Measurements from ENCODE around the gene UGT2B7.
"Not testable (repeated sequence)": the region's sequence is repeated elsewhere in the genome, so short reads cannot be mapped to it uniquely, and the experiment has no call there.

The UGT2B7 gene

DNA sequence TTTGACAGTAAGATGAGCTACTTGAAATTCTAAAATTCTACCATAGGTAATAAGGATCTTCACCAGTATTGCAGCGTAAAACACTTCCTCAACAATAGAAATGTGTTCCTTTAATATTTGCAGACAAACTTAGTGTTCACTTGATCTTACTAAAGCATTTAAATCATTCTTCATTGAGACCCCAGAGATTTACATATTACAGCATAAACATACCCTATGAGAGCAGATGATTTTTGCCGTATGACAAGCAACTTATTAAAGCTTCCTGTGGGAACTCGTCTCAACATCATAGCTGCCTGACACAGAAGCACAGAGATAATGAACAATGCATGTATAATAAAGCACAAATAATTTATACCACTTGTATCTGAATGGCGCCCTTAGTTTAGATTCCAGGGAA is 3.6 kb downstream of the UGT2B7 start:
- WGBS (ENCODE audit: extremely low coverage, insufficient coverage, insufficient read length) = no CpG with 5 or more reads among the region's 4 CpGs
- H3K4me2 ChIP-seq (ENCODE audit: low read length) = no peak overlapping the region

DNA sequence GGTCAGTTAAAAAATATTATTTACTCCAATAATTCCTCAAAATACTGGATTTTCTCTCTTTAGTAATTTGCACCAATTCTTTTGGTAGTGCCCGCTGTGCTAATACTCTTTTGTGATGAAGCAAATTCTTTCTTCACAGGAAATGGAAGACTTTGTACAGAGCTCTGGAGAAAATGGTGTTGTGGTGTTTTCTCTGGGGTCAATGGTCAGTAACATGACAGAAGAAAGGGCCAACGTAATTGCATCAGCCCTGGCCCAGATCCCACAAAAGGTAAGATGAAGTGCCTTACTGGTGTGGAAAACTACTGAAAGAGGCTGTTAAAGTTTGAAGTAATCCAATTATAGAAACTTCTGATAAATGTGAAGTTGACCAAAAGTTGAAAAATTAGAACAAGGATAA is 6.4 kb downstream of the UGT2B7 start:
- not testable (repeated sequence) for H3K79me1 ChIP-seq (ENCODE audit: low read length); H3K23ac ChIP-seq (ENCODE audit: low read length); H2AFZ ChIP-seq (ENCODE audit: insufficient read depth, low read length, poor library complexity); H3K9me3 ChIP-seq (ENCODE audit: insufficient read depth, low read depth, low read length); H2BK120ac ChIP-seq (ENCODE audit: insufficient read depth, low read length, poor library complexity); H3K4me2 ChIP-seq (ENCODE audit: low read length); H3K4me1 ChIP-seq (ENCODE audit: control insufficient read depth in 1 of 2, insufficient read depth in 2 of 2, low read length in 2 of 2); DNase-seq; H3K27ac ChIP-seq (ENCODE audit: low read depth, low read length); H3K9ac ChIP-seq (ENCODE audit: low read length); H3K14ac ChIP-seq (ENCODE audit: low read length); H3K27me3 ChIP-seq (ENCODE audit: insufficient read depth, low read length); H2BK5ac ChIP-seq (ENCODE audit: low read depth, low read length, poor library complexity); H3K4me3 ChIP-seq (ENCODE audit: low read depth, low read length); H4K91ac ChIP-seq (ENCODE audit: low read depth, low read length); H2AK5ac ChIP-seq (ENCODE audit: low read length); H3K18ac ChIP-seq (ENCODE audit: low read length); H4K8ac ChIP-seq (ENCODE audit: low read depth, low read length); H2BK12ac ChIP-seq (ENCODE audit: low read length); H3K79me2 ChIP-seq (ENCODE audit: control insufficient read depth, insufficient read depth, low read length, poor library complexity); H3K4ac ChIP-seq (ENCODE audit: low read depth, low read length); H3K36me3 ChIP-seq (ENCODE audit: control insufficient read depth in 1 of 2, insufficient read depth in 2 of 2, low read length in 2 of 2); H4K12ac ChIP-seq (ENCODE audit: low read depth, low read length)
- no CpG with 5 or more reads among the region's 2 CpGs for WGBS (ENCODE audit: extremely low coverage, insufficient coverage, insufficient read length)

More for the DNA sequence above, 3.6 kb downstream of the UGT2B7 start:
- no peak overlapping the region for H3K4ac ChIP-seq (ENCODE audit: low read depth, low read length)
- no peak overlapping the region for H2AK5ac ChIP-seq (ENCODE audit: low read length)
- H3K79me1 ChIP-seq (ENCODE audit: low read length) = no peaks in the 10 kb centered on the region
- H3K27ac ChIP-seq (ENCODE audit: low read depth, low read length) = no peak overlapping the region
- no peak overlapping the region for H4K12ac ChIP-seq (ENCODE audit: low read depth, low read length)
- H2BK12ac ChIP-seq (ENCODE audit: low read length) = no peak overlapping the region
- H3K14ac ChIP-seq (ENCODE audit: low read length) = no peak overlapping the region
- no peaks in the 10 kb centered on the region for H3K9me3 ChIP-seq (ENCODE audit: insufficient read depth, low read depth, low read length)
- no peak overlapping the region for H3K4me3 ChIP-seq (ENCODE audit: low read depth, low read length)
- H4K8ac ChIP-seq (ENCODE audit: low read depth, low read length) = no peak overlapping the region
- H3K23ac ChIP-seq (ENCODE audit: low read length) = no peak overlapping the region
- no peaks in the 10 kb centered on the region for H3K79me2 ChIP-seq (ENCODE audit: control insufficient read depth, insufficient read depth, low read length, poor library complexity)
- H3K18ac ChIP-seq (ENCODE audit: low read length) = no peak overlapping the region
- H2BK5ac ChIP-seq (ENCODE audit: low read depth, low read length, poor library complexity) = no peak overlapping the region
- H3K36me3 ChIP-seq (ENCODE audit: control insufficient read depth in 1 of 2, insufficient read depth in 2 of 2, low read length in 2 of 2) = no peaks in the 10 kb centered on the region
- no peaks in the 10 kb centered on the region for H3K27me3 ChIP-seq (ENCODE audit: insufficient read depth, low read length)
- H3K4me1 ChIP-seq (ENCODE audit: control insufficient read depth in 1 of 2, insufficient read depth in 2 of 2, low read length in 2 of 2) = no peaks in the 10 kb centered on the region
- H2AFZ ChIP-seq (ENCODE audit: insufficient read depth, low read length, poor library complexity) = no peak overlapping the region
- no peak for DNase-seq
- H2BK120ac ChIP-seq (ENCODE audit: insufficient read depth, low read length, poor library complexity) = no peak overlapping the region
- no peak overlapping the region for H4K91ac ChIP-seq (ENCODE audit: low read depth, low read length)
- H3K9ac ChIP-seq (ENCODE audit: low read length) = no peak overlapping the region

DNA sequence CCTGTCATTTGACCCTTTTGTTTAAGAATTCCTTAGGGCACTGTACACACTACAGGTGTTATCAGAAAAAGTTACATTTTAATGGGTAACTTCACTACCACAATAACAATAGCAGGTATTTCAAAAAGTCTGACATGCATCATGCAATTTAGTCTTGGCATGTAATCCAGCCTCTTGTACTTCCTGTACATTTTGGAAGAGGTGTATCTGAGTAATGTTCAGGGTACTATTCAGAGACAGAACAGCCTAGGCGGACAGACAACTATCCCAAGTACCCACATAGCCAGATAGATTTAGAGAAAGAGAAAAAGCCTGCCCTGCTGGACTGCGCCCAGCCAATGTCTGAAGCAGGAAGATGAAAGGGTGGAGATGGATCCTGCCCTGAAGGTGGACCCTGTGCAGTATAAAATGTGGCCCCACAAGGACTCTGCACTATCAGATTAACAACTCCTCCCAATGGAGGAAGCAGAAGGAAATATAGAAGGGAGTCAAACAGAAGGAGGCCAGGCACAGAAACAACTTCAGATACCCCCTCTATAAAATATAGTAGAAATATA is 8.5 kb downstream of the UGT2B7 start:
- Histone ChIP-seq H4K8ac (ENCODE audit: low read depth, low read length) (no peak overlapping the region), H3K79me1 (ENCODE audit: low read length) (no peaks in the 10 kb centered on the region), H3K9me3 (ENCODE audit: insufficient read depth, low read depth, low read length) (no peaks in the 10 kb centered on the region), H3K9ac (ENCODE audit: low read length) (no peak overlapping the region), H2AFZ (ENCODE audit: insufficient read depth, low read length, poor library complexity) (no peak overlapping the region), H2BK120ac (ENCODE audit: insufficient read depth, low read length, poor library complexity) (no peak overlapping the region), H3K27ac (ENCODE audit: low read depth, low read length) (no peak overlapping the region), H3K18ac (ENCODE audit: low read length) (no peak overlapping the region), H3K4ac (ENCODE audit: low read depth, low read length) (no peak overlapping the region), H2BK5ac (ENCODE audit: low read depth, low read length, poor library complexity) (no peak overlapping the region), H3K23ac (ENCODE audit: low read length) (no peak overlapping the region), H3K14ac (ENCODE audit: low read length) (no peak overlapping the region), H2BK12ac (ENCODE audit: low read length) (no peak overlapping the region), H4K91ac (ENCODE audit: low read depth, low read length) (no peak overlapping the region), H3K4me3 (ENCODE audit: low read depth, low read length) (no peak overlapping the region), H3K4me1 (ENCODE audit: control insufficient read depth in 1 of 2, insufficient read depth in 2 of 2, low read length in 2 of 2) (no peaks in the 10 kb centered on the region), H4K12ac (ENCODE audit: low read depth, low read length) (no peak overlapping the region), H2AK5ac (ENCODE audit: low read length) (no peak overlapping the region), H3K27me3 (ENCODE audit: insufficient read depth, low read length) (no peaks in the 10 kb centered on the region), H3K79me2 (ENCODE audit: control insufficient read depth, insufficient read depth, low read length, poor library complexity) (no peaks in the 10 kb centered on the region), H3K36me3 (ENCODE audit: control insufficient read depth in 1 of 2, insufficient read depth in 2 of 2, low read length in 2 of 2) (no peaks in the 10 kb centered on the region), H3K4me2 (ENCODE audit: low read length) (no peak overlapping the region)
- no CpG with 5 or more reads among the region's 2 CpGs for WGBS (ENCODE audit: extremely low coverage, insufficient coverage, insufficient read length)
- DNase-seq = no peak

DNA sequence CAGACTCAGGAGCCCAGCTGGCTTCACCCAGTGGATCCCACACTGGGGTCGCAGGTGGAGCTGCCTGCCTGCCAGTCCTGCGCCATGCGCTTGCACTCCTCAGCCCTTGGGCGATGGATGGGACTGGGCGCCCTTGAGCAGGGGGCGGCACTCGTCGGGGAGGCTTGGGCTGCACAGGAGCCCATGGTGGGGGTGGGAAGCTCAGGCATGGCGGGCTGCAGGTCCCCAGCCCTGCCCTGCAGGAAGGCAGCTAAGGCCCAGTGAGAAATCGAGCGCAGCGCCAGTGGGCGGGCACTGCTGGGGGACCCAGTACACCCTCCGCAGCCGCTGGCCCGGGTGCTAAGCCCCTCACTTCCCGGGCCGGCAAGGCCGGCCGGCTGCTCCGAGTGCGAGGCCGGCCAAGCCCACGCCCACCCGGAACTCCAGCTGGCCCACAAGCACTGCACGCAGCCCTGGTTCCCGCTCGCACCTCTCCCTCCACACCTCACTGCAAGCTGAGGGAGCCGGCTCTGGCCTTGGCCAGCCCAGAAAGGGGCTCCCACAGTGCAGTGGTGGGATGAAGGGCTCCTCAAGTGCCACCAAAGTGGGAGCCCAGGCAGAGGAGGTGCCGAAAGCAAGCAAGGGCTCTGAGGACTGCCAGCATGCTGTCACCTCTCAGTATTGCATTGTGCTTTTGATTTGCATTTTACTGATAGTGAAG is 19.0 kb downstream of the UGT2B7 start:
- peak overlapping the region; percentile 86 for H2BK120ac ChIP-seq (ENCODE audit: insufficient read depth, low read length, poor library complexity)
- H4K8ac ChIP-seq (ENCODE audit: low read depth, low read length); H3K14ac ChIP-seq (ENCODE audit: low read length); H3K4me1 ChIP-seq (ENCODE audit: control insufficient read depth in 1 of 2, insufficient read depth in 2 of 2, low read length in 2 of 2); H2BK5ac ChIP-seq (ENCODE audit: low read depth, low read length, poor library complexity); H3K9ac ChIP-seq (ENCODE audit: low read length); H2AFZ ChIP-seq (ENCODE audit: insufficient read depth, low read length, poor library complexity); H3K27ac ChIP-seq (ENCODE audit: low read depth, low read length); H3K36me3 ChIP-seq (ENCODE audit: control insufficient read depth in 1 of 2, insufficient read depth in 2 of 2, low read length in 2 of 2); H3K79me1 ChIP-seq (ENCODE audit: low read length); DNase-seq; H3K4me3 ChIP-seq (ENCODE audit: low read depth, low read length); H3K79me2 ChIP-seq (ENCODE audit: control insufficient read depth, insufficient read depth, low read length, poor library complexity); H3K4ac ChIP-seq (ENCODE audit: low read depth, low read length); H3K4me2 ChIP-seq (ENCODE audit: low read length); H3K9me3 ChIP-seq (ENCODE audit: insufficient read depth, low read depth, low read length); H2AK5ac ChIP-seq (ENCODE audit: low read length); H3K27me3 ChIP-seq (ENCODE audit: insufficient read depth, low read length); H3K23ac ChIP-seq (ENCODE audit: low read length): not testable (repeated sequence)
- H4K12ac ChIP-seq (ENCODE audit: low read depth, low read length) = peak overlapping the region; percentile 36
- peak overlapping the region; percentile 60 for H2BK12ac ChIP-seq (ENCODE audit: low read length)
- H4K91ac ChIP-seq (ENCODE audit: low read depth, low read length) = peak overlapping the region; percentile 32
- H3K18ac ChIP-seq (ENCODE audit: low read length) = peak overlapping the region; percentile 66
- no CpG with 5 or more reads among the region's 30 CpGs for WGBS (ENCODE audit: extremely low coverage, insufficient coverage, insufficient read length)

Data from trophoblast cell (in vitro differentiated cells and primary cell).